Hematopoietic multipotent progenitor cell treated with erythropoietin and hydrocortisone succinate and interleukin-3 and kit ligand, for 15 days (in vitro differentiated cells): ENCODE results near the gene IDH3G.
"Not testable (repeated sequence)": the region's sequence is repeated elsewhere in the genome, so short reads cannot be mapped to it uniquely, and the experiment has no call there.

Source experiments
- DNase-seq: peaks from one replicate; pipeline ENCODE4 v3.0.0-alpha.2; 2015; ENCODE audit warnings: low spot score

IDH3G gene

GRCh38 chrX:153794018-153794896 lies at the start of gene IDH3G, which contains the start of gene SSR4:
Gene IDH3G (minus strand): TSS chrX:153794375. CDS start chrX:153794326, 49 bp downstream.
Gene SSR4 (plus strand): TSS chrX:153794668. CDS start chrX:153794688, 20 bp downstream.
- peak; percentile 93 for DNase-seq

GRCh38 chrX:153836921-153837320 lies 42.7 kb upstream of the IDH3G start:
- DNase-seq = no peak

- DNase-seq = no peak
Measured at GRCh38 chrX:153832728-153833127, 38.6 kb upstream of the IDH3G start.

GRCh38 chrX:153831429-153832150 lies 37.4 kb upstream of the IDH3G start:
- DNase-seq = no peak

GRCh38 chrX:153830640-153831428 lies 36.7 kb upstream of the IDH3G start:
- DNase-seq = no peak

GRCh38 chrX:153829799-153830639 lies 35.8 kb upstream of the IDH3G start, which contains the start of gene PDZD4:
Gene PDZD4 (minus strand): TSS chrX:153830544. CDS start chrX:153830298, 246 bp downstream.
- no peak for DNase-seq

GRCh38 chrX:153829549-153829798 lies 35.3 kb upstream of the IDH3G start:
- DNase-seq = no peak

- DNase-seq = no peak
Measured at GRCh38 chrX:153828723-153829548, 34.8 kb upstream of the IDH3G start.

GRCh38 chrX:153828308-153828707 lies 34.1 kb upstream of the IDH3G start:
- no peak for DNase-seq

GRCh38 chrX:153827903-153828302 lies 33.7 kb upstream of the IDH3G start:
- no peak for DNase-seq

- no peak for DNase-seq
Measured at GRCh38 chrX:153827016-153827415, 32.8 kb upstream of the IDH3G start.

- DNase-seq = no peak
Measured at GRCh38 chrX:153825042-153825441, 30.9 kb upstream of the IDH3G start.

- no peak for DNase-seq
Measured at GRCh38 chrX:153824348-153824747, 30.2 kb upstream of the IDH3G start.

GRCh38 chrX:153821066-153821465 lies 26.9 kb upstream of the IDH3G start:
- DNase-seq = no peak

GRCh38 chrX:153820601-153821000 lies 26.4 kb upstream of the IDH3G start:
- DNase-seq = no peak

- no peak for DNase-seq
Measured at GRCh38 chrX:153819384-153820040, 25.3 kb upstream of the IDH3G start.

- peak; percentile 18 for DNase-seq
Measured at GRCh38 chrX:153818571-153819383, 24.6 kb upstream of the IDH3G start.

GRCh38 chrX:153818064-153818463 lies 23.9 kb upstream of the IDH3G start:
- DNase-seq = not testable (repeated sequence)
